Activated T-helper 1 cell treated with Interleukin-2 at 50 U/mL for 16 hours (primary cell): ENCODE measurements around the gene CDY2A.
"Not testable (repeated sequence)": the region's sequence is repeated elsewhere in the genome, so short reads cannot be mapped to it uniquely, and the experiment has no call there.

Source experiments
- DNase-seq: peaks from one replicate; pipeline ENCODE4 v3.0.0-alpha.2; 2020; ENCODE audit warnings: low read depth

The CDY2A gene

GRCh38 chrY:18025487-18025886, at the start of gene CDY2A:
TSS of gene CDY2A (plus strand) at chrY:18025787. CDS start at chrY:18026115, 328 bp downstream.
- not testable (repeated sequence) for DNase-seq

GRCh38 chrY:17997586-17997985, 28.0 kb upstream of the CDY2A start:
- DNase-seq = not testable (repeated sequence)

GRCh38 chrY:17998266-17998665, 27.3 kb upstream of the CDY2A start:
- DNase-seq = not testable (repeated sequence)

- DNase-seq = not testable (repeated sequence)
Observed at GRCh38 chrY:18023897-18024296, 1.7 kb upstream of the CDY2A start.

- DNase-seq = not testable (repeated sequence)
Observed at GRCh38 chrY:18028845-18029244, 3.3 kb downstream of the CDY2A start.

GRCh38 chrY:18030178-18030577, 4.6 kb downstream of the CDY2A start:
- DNase-seq = not testable (repeated sequence)

- DNase-seq = not testable (repeated sequence)
Observed at GRCh38 chrY:18034100-18034814, 8.7 kb downstream of the CDY2A start.

- DNase-seq = not testable (repeated sequence)
Observed at GRCh38 chrY:18034864-18035263, 9.3 kb downstream of the CDY2A start.

- not testable (repeated sequence) for DNase-seq
Observed at GRCh38 chrY:18044990-18045389, 19.4 kb downstream of the CDY2A start.

- not testable (repeated sequence) for DNase-seq
Observed at GRCh38 chrY:18048149-18049040, 22.8 kb downstream of the CDY2A start.

- not testable (repeated sequence) for DNase-seq
Observed at GRCh38 chrY:18049061-18049460, 23.5 kb downstream of the CDY2A start.

- not testable (repeated sequence) for DNase-seq
Observed at GRCh38 chrY:18056473-18056872, 30.9 kb downstream of the CDY2A start.

- DNase-seq = not testable (repeated sequence)
Observed at GRCh38 chrY:18073464-18073863, 47.9 kb downstream of the CDY2A start.
